UCSD-AML1 (cell line): ENCODE data around the gene TXNL4B.

Experiments used
- DNase-seq: peaks from one replicate; lab custom pipeline; 2025; ENCODE audit not compliant: unreplicated experiment; lab: John Stamatoyannopoulos, UW

Gene TXNL4B

GRCh38 chr16:72093448-72094265, at the start of gene TXNL4B, which contains the start of gene DHX38:
TXNL4B (minus strand) TSS chr16:72093620; CDS start chr16:72090749, 2,871 bp downstream.
DHX38 (plus strand) TSS chr16:72093847; CDS start chr16:72096158, 2,311 bp downstream.
- DNase-seq, result peak; percentile 94

DNA sequence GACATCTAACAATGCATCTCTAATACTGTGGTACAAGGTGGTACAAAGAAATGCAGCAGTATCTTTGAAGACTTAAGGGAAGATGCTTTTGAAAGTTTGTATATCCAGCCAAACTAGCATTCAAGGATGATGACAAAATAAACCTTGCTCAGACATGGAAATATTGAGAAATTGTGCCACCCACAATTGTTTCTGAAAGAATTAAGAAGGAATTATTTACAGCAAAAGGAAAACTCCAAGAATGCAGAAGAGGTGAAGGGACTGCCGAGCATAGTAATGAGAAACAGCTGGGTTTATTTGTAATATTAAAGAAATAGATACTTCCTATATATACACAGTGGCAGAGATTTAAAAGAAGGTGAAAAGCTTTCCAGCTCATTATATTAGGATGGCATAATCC, 49.1 kb upstream of the TXNL4B start:
- no peak for DNase-seq

DNA sequence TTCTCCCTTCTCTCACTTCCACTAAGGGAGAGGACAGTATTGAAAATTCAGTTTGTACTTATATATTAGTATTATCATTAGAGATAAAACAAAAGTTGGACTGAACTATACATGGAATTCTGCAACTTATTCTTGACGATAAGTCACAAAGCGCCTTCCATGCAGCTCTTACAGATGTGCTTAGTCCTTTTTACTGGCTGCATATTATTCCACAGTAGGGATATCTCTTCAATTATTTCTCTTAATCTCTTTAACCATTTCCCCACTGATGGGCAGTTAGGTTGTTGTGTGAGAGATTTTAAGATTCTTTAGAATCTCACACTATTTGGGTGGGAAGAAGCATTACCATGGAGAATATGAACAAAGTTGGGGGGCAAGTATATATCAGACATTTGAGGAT, 46.5 kb upstream of the TXNL4B start:
- no peak for DNase-seq

DNA sequence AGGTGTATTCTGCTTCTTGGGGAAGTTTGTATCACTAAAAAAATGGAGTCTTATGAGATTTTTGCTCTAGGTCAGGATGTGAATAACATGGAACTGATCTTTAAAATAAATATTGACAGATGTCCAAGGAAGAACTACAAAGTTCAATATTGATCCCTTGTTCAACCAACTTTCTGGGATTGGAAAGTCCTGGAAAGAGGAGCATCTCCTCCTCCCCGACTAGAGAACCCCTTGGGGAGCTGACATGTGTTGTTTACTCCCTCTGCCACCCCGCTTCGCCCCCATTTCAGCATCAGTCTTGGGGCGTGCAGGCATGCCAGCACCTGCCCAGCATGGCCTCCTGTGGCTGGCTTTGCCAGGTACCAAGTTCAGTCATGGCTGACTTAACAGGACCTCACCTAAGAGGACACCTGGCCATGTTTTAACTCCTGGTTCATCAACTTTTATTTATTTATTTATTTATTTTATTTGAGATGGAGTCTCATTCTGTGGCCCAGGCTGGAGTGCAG, 44.7 kb upstream of the TXNL4B start:
- DNase-seq, result no peak

- no peak for DNase-seq
Observed at GRCh38 chr16:72137380-72138063, 44.1 kb upstream of the TXNL4B start.

- DNase-seq, result no peak
Observed at GRCh38 chr16:72134507-72134906, 41.1 kb upstream of the TXNL4B start.

DNA sequence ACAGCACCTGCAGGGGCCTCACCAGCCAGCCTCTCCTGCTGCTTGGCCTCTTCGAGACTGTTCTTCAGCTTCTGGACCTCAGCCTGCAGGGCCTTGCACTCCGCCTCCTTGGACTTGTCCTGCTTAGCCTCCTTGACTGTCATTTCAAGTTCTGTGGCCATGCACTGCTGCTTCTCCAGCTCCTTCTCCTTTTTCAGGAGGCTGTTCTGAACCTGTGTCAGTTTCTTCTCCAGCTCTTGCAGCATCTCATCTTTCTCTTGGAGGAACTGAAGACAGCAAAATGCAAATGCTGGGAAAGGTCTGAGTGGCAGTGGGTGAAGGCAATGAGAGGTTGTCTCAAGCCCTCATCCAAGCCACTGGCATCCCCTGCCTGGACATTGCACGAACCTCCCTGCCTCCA, 39.3 kb upstream of the TXNL4B start:
- DNase-seq, result no peak

GRCh38 chr16:72131036-72131435, 37.6 kb upstream of the TXNL4B start:
- DNase-seq, result no peak

GRCh38 chr16:72129976-72130656, 36.7 kb upstream of the TXNL4B start:
- DNase-seq, result no peak

- DNase-seq, result no peak
Observed at GRCh38 chr16:72128701-72129100, 35.3 kb upstream of the TXNL4B start.

GRCh38 chr16:72126429-72126765, 33.0 kb upstream of the TXNL4B start:
- no peak for DNase-seq

DNA sequence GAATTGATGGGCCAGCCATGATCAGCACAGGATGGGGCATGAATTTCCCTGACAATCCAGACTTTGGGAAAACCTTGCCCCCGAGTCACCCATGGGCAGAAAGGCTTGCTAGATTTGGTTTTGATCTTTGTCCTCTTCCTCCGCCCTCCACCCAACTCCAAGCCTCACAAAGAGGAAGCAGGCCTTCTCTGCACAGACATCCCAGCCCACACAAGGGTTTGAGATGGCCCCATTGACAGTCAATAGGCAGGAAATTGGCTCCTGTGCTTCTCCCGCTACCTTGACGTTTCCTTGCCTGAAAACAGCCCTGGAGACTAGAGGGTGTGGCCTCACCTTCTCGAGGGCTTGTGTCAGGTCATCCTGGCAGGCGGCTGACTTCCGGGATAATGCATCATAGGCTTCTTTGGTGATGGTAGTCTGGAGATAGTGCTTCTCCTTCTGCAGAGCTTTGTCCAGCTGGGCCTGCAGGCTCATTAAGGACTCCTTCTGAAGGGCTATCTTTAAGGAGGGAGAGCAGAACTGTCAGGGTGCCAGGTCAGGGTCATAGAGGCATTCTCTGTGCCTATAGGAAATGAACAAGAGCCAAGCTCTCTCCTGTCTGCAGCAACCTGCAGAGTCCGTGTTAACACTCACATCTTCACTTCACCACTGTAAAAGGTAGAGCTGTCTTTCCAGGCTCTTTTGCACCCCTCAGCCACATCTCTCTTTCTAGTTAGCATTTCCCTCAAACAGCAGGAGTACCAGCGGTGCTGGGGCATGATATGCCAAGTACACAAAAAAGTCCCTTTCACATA, 32.4 kb upstream of the TXNL4B start:
- DNase-seq, result no peak

DNA sequence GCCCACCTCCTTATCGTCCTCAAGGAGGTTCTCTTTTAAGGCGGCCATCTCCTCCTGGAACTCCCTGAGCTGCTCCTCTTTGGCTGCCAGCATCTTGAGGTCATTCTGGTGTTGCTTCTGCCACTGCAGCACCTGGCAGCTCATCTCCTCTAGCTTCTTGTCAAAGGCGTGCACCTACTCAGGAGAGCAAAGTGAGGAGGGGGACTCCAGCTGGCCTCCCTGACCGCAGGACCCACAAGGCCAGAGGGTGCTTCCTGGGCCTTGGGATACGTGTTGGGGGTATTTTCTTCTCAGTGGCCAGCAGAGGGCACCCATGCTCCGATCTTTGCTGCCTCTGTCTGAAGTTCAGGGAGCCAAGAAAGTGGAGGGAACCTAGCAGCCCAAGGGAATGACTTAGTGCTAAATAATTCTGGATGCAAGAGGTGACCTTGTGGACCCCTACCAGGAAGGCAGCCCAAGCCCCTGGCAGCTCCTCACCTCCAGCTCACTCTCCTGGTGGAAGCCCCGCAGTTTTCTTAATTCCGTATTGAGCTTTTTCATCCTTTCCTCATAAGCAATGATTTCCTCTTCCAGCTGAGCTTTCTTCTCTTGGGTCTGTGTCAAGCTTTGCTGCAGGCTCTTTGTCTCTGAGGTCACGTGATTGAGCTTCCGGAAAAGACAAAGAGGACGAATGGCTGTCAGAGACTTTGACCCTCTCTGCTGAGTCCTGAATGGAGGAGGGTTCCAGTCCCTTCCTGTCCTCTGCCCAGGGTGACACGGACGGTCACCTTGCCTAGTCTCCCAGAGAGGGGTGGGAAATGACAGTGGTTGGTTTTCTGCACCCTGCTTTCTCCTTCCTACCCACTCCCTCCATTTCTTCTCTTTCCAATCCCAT, 31.6 kb upstream of the TXNL4B start:
- peak; percentile 65 for DNase-seq

- DNase-seq, result no peak
Observed at GRCh38 chr16:72124148-72124547, 30.7 kb upstream of the TXNL4B start.

GRCh38 chr16:72123426-72123825, 30.0 kb upstream of the TXNL4B start:
- DNase-seq, result no peak

DNA sequence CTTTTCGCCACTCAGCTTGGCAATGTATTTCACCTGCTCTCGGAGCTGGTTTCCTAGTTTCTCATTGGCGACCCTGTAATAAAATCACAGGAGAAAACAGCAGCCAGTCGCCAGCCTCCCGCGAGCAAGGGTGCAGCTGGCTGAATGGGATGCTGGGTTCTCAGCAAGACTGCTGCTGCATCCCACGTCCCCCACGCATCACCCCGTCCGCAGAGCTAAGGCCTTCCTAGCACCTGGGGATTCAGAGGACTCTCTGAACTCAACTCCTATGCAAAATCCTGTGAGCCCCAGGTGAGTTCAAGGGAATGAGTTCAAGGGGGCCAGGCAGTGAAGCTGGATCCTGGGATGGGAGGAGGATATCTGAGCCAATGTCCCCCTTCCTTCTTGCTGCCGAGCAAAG, 29.5 kb upstream of the TXNL4B start:
- no peak for DNase-seq

- DNase-seq, result no peak
Observed at GRCh38 chr16:72122308-72122707, 28.9 kb upstream of the TXNL4B start.

GRCh38 chr16:72120026-72120425, 26.6 kb upstream of the TXNL4B start:
- no peak for DNase-seq

DNA sequence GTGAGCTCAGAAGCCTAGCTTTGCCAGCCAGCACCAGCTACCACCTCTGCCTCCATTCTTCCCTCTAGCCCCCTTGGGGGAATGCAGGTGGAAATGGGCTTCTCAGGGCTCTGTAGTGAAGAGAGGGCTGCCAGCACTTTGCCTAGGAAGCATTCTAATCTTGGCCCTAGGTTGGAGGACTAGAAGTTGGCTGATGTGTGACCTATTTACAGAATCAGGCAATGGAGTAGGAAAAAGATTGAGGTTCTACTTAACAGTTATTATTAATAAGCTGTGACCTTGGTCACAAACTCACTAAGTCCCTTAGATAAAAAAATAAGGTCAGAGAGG, 20.2 kb upstream of the TXNL4B start:
- DNase-seq, result no peak
